Vagina (tissue), 2 donors: ENCODE measurements around the gene CNST.
"Not testable (repeated sequence)": the region's sequence is repeated elsewhere in the genome, so short reads cannot be mapped to it uniquely, and the experiment has no call there.

Experiments used
- POLR2A ChIP-seq, 2 donors: fragments of 450-650 bp; IDR thresholded peaks; one replicate each; pipeline ENCODE4 v1.6.1; 2017; ENCODE audit warnings: antibody characterized with exemption in 2 of 2, mild to moderate bottlenecking in 2 of 2, moderate library complexity in 2 of 2
- POLR2AphosphoS5 ChIP-seq, 2 donors: sonication (generic); formaldehyde crosslinking; IDR thresholded peaks; one replicate each; pipeline ENCODE4 v1.9.0; 2017; ENCODE audit warnings: antibody characterized with exemption in 2 of 2, mild to moderate bottlenecking in 2 of 2, low read depth in 1 of 2; ENCODE audit not compliant: insufficient read depth in 1 of 2
- TF ChIP-seq, protein P1 (sequence below), 3 experiments: fragments of 450-650 bp in 2 of 3; fragments of 200-600 bp in 1 of 3; sonication (generic) in 1 of 3; IDR thresholded peaks; one replicate each; pipeline ENCODE4 v1.5.1; 2017 to 2019; ENCODE audit warnings: antibody characterized with exemption in 3 of 3, mild to moderate bottlenecking in 2 of 3, moderate library complexity in 2 of 3

DNA sequence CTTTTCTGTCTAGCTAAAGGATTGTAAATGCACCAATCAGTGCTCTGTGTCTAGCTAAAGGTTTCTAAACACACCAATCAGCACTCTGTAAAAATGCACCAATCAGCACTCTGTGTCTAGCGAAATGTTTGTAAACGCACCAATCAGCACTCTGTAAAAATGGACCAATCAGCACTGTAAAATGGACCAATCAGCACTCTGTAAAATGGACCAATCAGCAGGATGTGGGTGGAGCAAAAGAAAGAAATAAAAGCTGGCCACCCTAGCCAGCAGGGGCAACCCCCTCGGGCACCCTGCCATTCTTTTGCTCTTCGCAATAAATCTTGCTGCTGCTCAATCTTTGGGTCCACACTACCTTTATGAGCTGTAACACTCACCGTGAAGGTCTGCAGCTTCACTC, 146.2 kb downstream of the CNST start:
- TF ChIP-seq, protein P1, sequence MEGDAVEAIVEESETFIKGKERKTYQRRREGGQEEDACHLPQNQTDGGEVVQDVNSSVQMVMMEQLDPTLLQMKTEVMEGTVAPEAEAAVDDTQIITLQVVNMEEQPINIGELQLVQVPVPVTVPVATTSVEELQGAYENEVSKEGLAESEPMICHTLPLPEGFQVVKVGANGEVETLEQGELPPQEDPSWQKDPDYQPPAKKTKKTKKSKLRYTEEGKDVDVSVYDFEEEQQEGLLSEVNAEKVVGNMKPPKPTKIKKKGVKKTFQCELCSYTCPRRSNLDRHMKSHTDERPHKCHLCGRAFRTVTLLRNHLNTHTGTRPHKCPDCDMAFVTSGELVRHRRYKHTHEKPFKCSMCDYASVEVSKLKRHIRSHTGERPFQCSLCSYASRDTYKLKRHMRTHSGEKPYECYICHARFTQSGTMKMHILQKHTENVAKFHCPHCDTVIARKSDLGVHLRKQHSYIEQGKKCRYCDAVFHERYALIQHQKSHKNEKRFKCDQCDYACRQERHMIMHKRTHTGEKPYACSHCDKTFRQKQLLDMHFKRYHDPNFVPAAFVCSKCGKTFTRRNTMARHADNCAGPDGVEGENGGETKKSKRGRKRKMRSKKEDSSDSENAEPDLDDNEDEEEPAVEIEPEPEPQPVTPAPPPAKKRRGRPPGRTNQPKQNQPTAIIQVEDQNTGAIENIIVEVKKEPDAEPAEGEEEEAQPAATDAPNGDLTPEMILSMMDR (IDR thresholded peaks at IDR 0.05), result not testable (repeated sequence)
- TF ChIP-seq POLR2A (IDR thresholded peaks at IDR 0.05); POLR2AphosphoS5 (IDR thresholded peaks at IDR 0.05; ENCODE audit: insufficient read depth in 1 of 2, low read depth in 1 of 2): not testable (repeated sequence)
